A673 (cell line): ENCODE results near the gene PRKCQ. TPM values are rescaled to one million over a fixed set of nuclear protein-coding genes. Genes with fewer than 3 reads are reported as not detected.
A peak's percentile ranks its signal among the peaks of the same experiment; 100 is the strongest.
"Not testable (repeated sequence)": the region's sequence is repeated elsewhere in the genome, so short reads cannot be mapped to it uniquely, and the experiment has no call there.

Source experiments
- BruUV-seq: library from RNA; stranded (reverse); fragments of 400-500 nt; replicated peaks from 2 replicates; lab custom pipeline; 2021; lab: Mats Ljungman, UMichigan
- CTCF ChIA-PET: fragments of 300-600 bp; sonication (Branson Sonifier 250); formaldehyde crosslinking; loops from one replicate; lab custom pipeline; 2022; ENCODE audit warnings: antibody characterized with exemption; lab: Charles Lee
- POLR2A ChIA-PET: fragments of 300-600 bp; sonication (Branson Sonifier 250); formaldehyde crosslinking; loops from one replicate; lab custom pipeline; 2022; ENCODE audit warnings: antibody characterized with exemption; ENCODE audit not compliant: low non-redundant PET; lab: Charles Lee
- DNase-seq: peaks from one replicate; pipeline ENCODE4 v3.0.0-alpha.2; 2015; ENCODE audit warnings: low spot score
- H3K27ac ChIP-seq: fragments of 200-600 bp; sonication (generic); 2 replicates; pipeline ENCODE4 v1.5.1; 2016; ENCODE audit warnings: mixed run types, low read depth, mild to moderate bottlenecking, mixed read lengths, antibody characterized with exemption, low read length; ENCODE audit not compliant: poor library complexity, severe bottlenecking
- H3K27me3 ChIP-seq: fragments of 200-600 bp; sonication (generic); replicated peaks from 2 replicates; pipeline ENCODE4 v1.6.1; 2017; ENCODE audit warnings: mixed run types, low read depth, mild to moderate bottlenecking, mixed read lengths, antibody characterized with exemption, low read length; ENCODE audit not compliant: insufficient read depth, poor library complexity
- H3K36me3 ChIP-seq: fragments of 200-600 bp; sonication (generic); 2 replicates; pipeline ENCODE4 v1.6.1; 2016; ENCODE audit warnings: mixed run types, mild to moderate bottlenecking, mixed read lengths, antibody characterized with exemption, low read length; ENCODE audit not compliant: insufficient read depth, poor library complexity, severe bottlenecking
- H3K4me1 ChIP-seq: fragments of 200-600 bp; sonication (generic); 2 replicates; pipeline ENCODE4 v1.6.1; 2017; ENCODE audit warnings: mixed run types, mild to moderate bottlenecking, mixed read lengths, antibody characterized with exemption, low read length; ENCODE audit not compliant: insufficient read depth, poor library complexity, severe bottlenecking
- H3K4me3 ChIP-seq: fragments of 200-600 bp; sonication (generic); 2 replicates; pipeline ENCODE4 v1.5.1; 2016; ENCODE audit warnings: low read depth, mixed run types, mild to moderate bottlenecking, mixed read lengths, low read length; ENCODE audit not compliant: poor library complexity, severe bottlenecking
- H3K9me3 ChIP-seq: fragments of 200-600 bp; sonication (generic); 2 replicates; pipeline ENCODE4 v1.6.1; 2016; ENCODE audit warnings: mixed run types, low read depth, mild to moderate bottlenecking, mixed read lengths, antibody characterized with exemption, low read length; ENCODE audit not compliant: poor library complexity, severe bottlenecking
- CTCF ChIP-seq: fragments of 300-800, 200-600 bp; sonication (generic); conservative IDR thresholded peaks from 2 replicates; pipeline ENCODE4 v1.5.1; 2017; ENCODE audit warnings: low read depth, mild to moderate bottlenecking, antibody characterized with exemption, low read length, moderate library complexity, mixed read lengths
- EZH2 ChIP-seq: fragments of 200-600 bp; sonication (generic); IDR thresholded peaks from 2 replicates; pipeline ENCODE4 v1.6.1; 2017; ENCODE audit warnings: borderline replicate concordance, low read depth, mild to moderate bottlenecking, mixed read lengths, antibody characterized with exemption, low read length; ENCODE audit not compliant: poor library complexity, severe bottlenecking
- intact Hi-C: fragments of 100-400 bp; cut with micrococcal nuclease; formaldehyde crosslinking; loops from one replicate; pipeline ENCODE4 v1.10.0; 2022; ENCODE audit not compliant: unreplicated experiment
- total RNA-seq: library from RNA; stranded (reverse); gene quantifications from 2 replicates; pipeline ENCODE4 v1.2.3, GENCODE V29; 2021

Gene PRKCQ
- total RNA-seq, 1 experiment from 2014 or later, result not detected

GRCh38 chr10:6383096-6383812 is 196.8 kb downstream of the PRKCQ start:
- POLR2A ChIA-PET, result interaction anchor here (0.5 kb wide), 1 partner anchor 297 kb away, joined by 3 read pairs; no protein-coding TSS in a partner anchor
- no peak overlapping the region for H3K4me3 ChIP-seq
- CTCF ChIA-PET, result no interaction called here
- no TSS peak for BruUV-seq
- H3K9me3 ChIP-seq, result no peaks in the 10 kb centered on the region
- H3K36me3 ChIP-seq, result no peaks in the 10 kb centered on the region
- no peak for DNase-seq
- H3K27me3 ChIP-seq, result no peaks in the 10 kb centered on the region
- H3K4me1 ChIP-seq, result no peaks in the 10 kb centered on the region
- no peak overlapping the region for H3K27ac ChIP-seq
- intact Hi-C loops, result no loop called here
- no peak for TF ChIP-seq EZH2
- no peak for TF ChIP-seq CTCF

- DNase-seq, result peak; percentile 77
- ChIA-PET CTCF (interaction anchor here (1.0 kb wide), 1 partner anchor 20 kb away, joined by 3 read pairs; no protein-coding TSS in a partner anchor), POLR2A (no interaction called here)
- Histone ChIP-seq H3K27me3 (no peaks in the 10 kb centered on the region), H3K27ac (no peak overlapping the region), H3K36me3 (no peaks in the 10 kb centered on the region), H3K9me3 (no peaks in the 10 kb centered on the region), H3K4me3 (no peak overlapping the region), H3K4me1 (no peaks in the 10 kb centered on the region)
- TF ChIP-seq EZH2 (no peak), CTCF (no peak)
- BruUV-seq, result no TSS peak
- intact Hi-C loops, result no loop called here
These were observed 198.0 kb downstream of the PRKCQ start for GRCh38 chr10:6382081-6382480.

- DNase-seq, H3K36me3 ChIP-seq, H3K9me3 ChIP-seq, H3K4me1 ChIP-seq, POLR2A ChIA-PET, H3K4me3 ChIP-seq, CTCF ChIA-PET, intact Hi-C loops, BruUV-seq, H3K27ac ChIP-seq, H3K27me3 ChIP-seq: not testable (repeated sequence)
These were observed 199.6 kb downstream of the PRKCQ start for GRCh38 chr10:6380478-6380877.
